SK-N-SH treated with all-trans-retinoic acid at 6 μM for 48 hours (cell line): ENCODE measurements around the gene MMAB.

ENCODE experiments used
- ESRRG ChIP-seq: fragments of 250-450 bp; sonication (Bioruptor Pico); IDR thresholded peaks from 2 replicates; pipeline ENCODE4 v1.6.1; 2021; ENCODE audit warnings: mild to moderate bottlenecking
- TOX ChIP-seq: fragments of 250-450 bp; sonication (Bioruptor Pico); IDR thresholded peaks from 2 replicates; pipeline ENCODE4 v1.8.0; 2021; ENCODE audit warnings: mild to moderate bottlenecking, moderate library complexity, borderline replicate concordance
- ZC3H10 ChIP-seq: fragments of 250-450 bp; sonication (Bioruptor Pico); IDR thresholded peaks from 2 replicates; pipeline ENCODE4 v1.5.1; 2021; ENCODE audit warnings: mild to moderate bottlenecking, moderate library complexity
- ZNF8 ChIP-seq: fragments of 450-650 bp; formaldehyde crosslinking; IDR thresholded peaks from 2 replicates; pipeline ENCODE4 v1.5.0; 2020; ENCODE audit warnings: mild to moderate bottlenecking, moderate library complexity
- TF ChIP-seq, protein P1 (sequence below): fragments of 250-450 bp; sonication (Bioruptor Pico); IDR thresholded peaks from 2 replicates; pipeline ENCODE4 v1.8.0; 2020; ENCODE audit warnings: mild to moderate bottlenecking, moderate library complexity, borderline replicate concordance
- TF ChIP-seq, protein P2 (sequence below): fragments of 250-450 bp; sonication (Bioruptor Pico); IDR thresholded peaks from 2 replicates; pipeline ENCODE4 v1.8.0; 2021; ENCODE audit warnings: low read depth, mild to moderate bottlenecking, moderate library complexity, borderline replicate concordance

- TF ChIP-seq, protein P1, sequence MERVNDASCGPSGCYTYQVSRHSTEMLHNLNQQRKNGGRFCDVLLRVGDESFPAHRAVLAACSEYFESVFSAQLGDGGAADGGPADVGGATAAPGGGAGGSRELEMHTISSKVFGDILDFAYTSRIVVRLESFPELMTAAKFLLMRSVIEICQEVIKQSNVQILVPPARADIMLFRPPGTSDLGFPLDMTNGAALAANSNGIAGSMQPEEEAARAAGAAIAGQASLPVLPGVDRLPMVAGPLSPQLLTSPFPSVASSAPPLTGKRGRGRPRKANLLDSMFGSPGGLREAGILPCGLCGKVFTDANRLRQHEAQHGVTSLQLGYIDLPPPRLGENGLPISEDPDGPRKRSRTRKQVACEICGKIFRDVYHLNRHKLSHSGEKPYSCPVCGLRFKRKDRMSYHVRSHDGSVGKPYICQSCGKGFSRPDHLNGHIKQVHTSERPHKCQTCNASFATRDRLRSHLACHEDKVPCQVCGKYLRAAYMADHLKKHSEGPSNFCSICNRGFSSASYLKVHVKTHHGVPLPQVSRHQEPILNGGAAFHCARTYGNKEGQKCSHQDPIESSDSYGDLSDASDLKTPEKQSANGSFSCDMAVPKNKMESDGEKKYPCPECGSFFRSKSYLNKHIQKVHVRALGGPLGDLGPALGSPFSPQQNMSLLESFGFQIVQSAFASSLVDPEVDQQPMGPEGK (CRISPR knock-in tag) = no peak
- no peak for TF ChIP-seq ZNF8
- TF ChIP-seq ESRRG (CRISPR knock-in tag) = no peak
- TF ChIP-seq, protein P2, sequence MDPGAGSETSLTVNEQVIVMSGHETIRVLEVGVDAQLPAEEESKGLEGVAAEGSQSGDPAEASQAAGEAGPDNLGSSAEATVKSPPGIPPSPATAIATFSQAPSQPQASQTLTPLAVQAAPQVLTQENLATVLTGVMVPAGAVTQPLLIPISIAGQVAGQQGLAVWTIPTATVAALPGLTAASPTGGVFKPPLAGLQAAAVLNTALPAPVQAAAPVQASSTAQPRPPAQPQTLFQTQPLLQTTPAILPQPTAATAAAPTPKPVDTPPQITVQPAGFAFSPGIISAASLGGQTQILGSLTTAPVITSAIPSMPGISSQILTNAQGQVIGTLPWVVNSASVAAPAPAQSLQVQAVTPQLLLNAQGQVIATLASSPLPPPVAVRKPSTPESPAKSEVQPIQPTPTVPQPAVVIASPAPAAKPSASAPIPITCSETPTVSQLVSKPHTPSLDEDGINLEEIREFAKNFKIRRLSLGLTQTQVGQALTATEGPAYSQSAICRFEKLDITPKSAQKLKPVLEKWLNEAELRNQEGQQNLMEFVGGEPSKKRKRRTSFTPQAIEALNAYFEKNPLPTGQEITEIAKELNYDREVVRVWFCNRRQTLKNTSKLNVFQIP = no peak
- TF ChIP-seq ZC3H10 = no peak
- TF ChIP-seq TOX (CRISPR knock-in tag) = no peak
These were observed 14.7 kb downstream of the MMAB start for GRCh38 chr12:109558374-109559199.
